ENCODE results near the gene TNFSF9.

GRCh38 chr19:6573350-6573749 lies 42.5 kb downstream of the TNFSF9 start:
- no peak for TF ChIP-seq CTCF (IDR thresholded peaks at IDR 0.05)
- no peak for TF ChIP-seq POLR2A (IDR thresholded peaks at IDR 0.05)

Measured in right lobe of liver (tissue), 4 donors.